ENCODE data around the gene IFIH1. TPM values are rescaled to one million over a fixed set of nuclear protein-coding genes. Genes with fewer than 3 reads are reported as not detected.

The IFIH1 gene
- total RNA-seq, 2 donors from 2014 or later = 8.5 to 11.4 TPM

DNA sequence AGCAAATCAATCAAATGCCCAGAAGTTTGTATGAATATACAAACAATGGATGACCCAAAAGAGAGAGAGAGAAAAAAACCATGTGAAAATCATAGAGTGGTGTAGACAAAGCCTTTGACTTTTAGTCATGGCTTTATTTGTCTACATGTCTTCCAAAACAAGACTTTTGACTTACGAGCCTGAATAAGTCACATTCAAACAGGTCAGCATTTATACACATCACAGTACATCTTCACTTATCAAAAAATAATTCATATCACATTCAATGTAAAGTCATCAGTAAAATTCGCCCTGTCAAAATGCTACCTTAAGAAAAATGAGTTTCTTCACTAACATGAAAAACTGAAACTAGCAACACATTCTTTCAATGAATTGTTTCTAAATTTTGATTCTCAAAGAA, 1.9 kb downstream of the IFIH1 start:
- intact Hi-C loops (cut with DNase I) = no loop called here
- DNase-seq (no peak), ATAC-seq (no peak)

DNA sequence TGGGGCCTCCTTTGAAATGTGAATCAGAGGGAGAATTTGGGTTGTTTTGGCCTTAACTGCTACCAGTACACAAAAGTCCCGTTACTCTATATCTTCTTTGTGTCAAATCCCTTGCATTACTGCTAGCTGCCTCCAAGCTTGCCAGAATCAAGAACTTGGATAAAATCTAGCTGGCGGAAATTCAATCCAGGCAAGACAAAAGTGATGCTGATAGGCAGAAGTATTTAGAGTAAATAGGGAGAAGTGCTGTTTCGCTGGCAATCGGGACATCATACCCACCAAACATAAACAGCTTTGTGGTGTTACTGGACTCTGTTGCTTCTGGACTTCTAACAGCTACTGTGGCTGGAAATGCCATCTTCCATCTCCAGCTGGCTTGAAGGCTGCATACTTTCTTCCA, 2.5 kb downstream of the IFIH1 start:
- ATAC-seq (no peak), DNase-seq (no peak)
- intact Hi-C loops (cut with DNase I) = no loop called here

DNA sequence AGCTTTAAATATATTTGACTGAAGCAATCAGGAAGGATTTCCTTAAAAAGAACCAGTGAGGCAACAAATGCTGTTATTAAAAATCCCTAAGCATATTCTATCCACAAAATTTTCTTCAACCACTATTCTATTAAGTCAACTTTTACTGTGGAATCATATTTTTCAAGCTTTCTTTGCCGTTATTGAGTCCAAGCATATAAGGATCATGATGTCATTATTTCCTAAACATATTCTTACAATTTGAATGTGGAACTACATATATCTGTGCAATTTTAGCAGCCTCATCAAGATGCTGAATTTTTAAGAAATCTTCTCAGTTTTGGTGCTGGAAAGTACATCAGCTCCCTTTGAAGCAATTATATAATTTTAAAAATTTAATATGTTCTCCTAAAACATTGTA, 5.6 kb downstream of the IFIH1 start:
- intact Hi-C loops (cut with DNase I) = no loop called here

GRCh38 chr2:162308747-162309503, 9.6 kb downstream of the IFIH1 start:
- intact Hi-C loops (cut with DNase I) = no loop called here
- ATAC-seq (no peak), DNase-seq (no peak)

More for the DNA sequence above, 5.6 kb downstream of the IFIH1 start:
- no peak for DNase-seq
- no peak for ATAC-seq

DNA sequence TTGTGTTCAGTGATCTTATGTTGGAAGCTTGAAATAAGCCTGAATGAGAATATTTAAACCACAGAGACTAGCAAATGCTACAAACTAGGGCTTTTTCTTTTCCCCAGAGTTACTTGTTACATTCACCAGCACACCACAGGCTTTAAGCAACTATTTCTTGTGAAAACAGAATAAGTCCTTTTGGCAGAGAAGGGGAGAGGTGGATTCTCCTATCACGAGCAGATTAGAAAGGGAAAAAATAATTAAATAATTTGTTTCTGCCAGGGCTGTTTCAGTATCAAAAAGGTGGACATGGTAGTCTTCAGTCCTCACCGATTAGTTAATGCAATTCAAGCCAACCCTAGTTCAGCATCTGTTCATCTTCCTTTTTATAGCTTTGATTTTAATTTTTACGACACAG, 12.6 kb downstream of the IFIH1 start:
- ATAC-seq (no peak), DNase-seq (no peak)
- intact Hi-C loops (cut with DNase I) = no loop called here

- intact Hi-C loops (cut with DNase I) = no loop called here
Measured at GRCh38 chr2:162301877-162302276, 16.6 kb downstream of the IFIH1 start.

DNA sequence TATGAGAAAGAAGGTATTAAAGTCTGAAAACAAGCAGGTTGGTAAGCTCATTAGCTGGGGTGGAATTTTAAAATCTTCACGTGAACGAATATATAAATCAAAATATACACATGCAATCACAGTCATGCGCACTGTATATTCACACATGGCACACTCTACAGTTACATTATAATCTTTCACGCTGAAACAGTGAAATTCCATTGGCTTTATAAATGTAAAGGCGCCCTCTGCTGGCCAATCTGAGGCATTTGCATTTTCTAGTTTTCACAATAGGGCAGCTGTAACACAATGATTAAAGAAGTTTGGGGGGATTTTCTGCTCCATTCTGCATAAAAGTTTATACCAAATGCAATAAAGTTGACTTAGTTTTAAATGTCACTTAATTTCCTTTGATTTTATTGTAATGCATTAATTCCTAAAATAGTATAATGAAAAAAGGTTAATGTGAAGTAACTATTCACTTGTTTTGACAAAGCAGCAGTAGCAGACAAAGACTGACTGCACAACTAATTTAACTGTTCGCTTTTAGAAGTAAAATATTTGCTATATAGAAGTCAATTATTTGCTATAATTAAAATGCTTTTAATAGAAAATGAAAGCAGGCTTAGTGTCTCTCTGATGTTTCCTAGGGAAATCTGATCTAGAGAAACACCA, 17.2 kb downstream of the IFIH1 start:
- intact Hi-C loops (cut with DNase I) = no loop called here
- ATAC-seq (peak; percentile 55 to 63), DNase-seq (peak; percentile 39)

More at GRCh38 chr2:162301877-162302276, 16.6 kb downstream of the IFIH1 start:
- ATAC-seq = no peak
- DNase-seq = no peak

DNA sequence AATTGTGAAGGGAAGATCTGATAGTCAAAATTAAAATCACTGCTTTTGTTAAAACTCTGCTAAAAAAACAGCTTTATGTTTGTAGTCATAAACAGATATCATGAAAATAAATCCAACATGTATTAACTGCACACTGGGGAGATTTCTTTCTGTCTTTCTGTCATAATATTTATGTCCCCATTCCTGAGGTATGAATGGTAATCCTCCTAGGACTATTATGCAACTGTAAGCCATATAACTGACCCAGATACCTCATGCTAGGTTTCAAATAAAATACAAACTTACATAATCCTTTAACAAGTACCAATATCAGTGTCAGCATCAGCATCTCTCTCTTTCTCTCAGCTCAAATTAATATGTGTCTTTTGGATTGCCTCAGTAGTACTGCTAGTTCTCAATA, 18.2 kb downstream of the IFIH1 start:
- intact Hi-C loops (cut with DNase I) = no loop called here
- no peak for ATAC-seq
- no peak for DNase-seq

GRCh38 chr2:162298669-162299335, 19.7 kb downstream of the IFIH1 start:
- ATAC-seq (no peak), DNase-seq (no peak)
- intact Hi-C loops (cut with DNase I) = loop anchor here (1.0 to 10.0 kb wide), 3 partner anchors 77 to 144 kb away; partner anchors contain the start of gene GCG (in 1 of the 2)

- intact Hi-C loops (cut with DNase I) = loop anchor here (1.0 to 10.0 kb wide), 3 partner anchors 76 to 143 kb away; partner anchors contain the start of gene GCG (in 1 of the 2)
- peak; percentile 34 for DNase-seq
- ATAC-seq = peak; percentile 23 to 56
Measured at GRCh38 chr2:162297925-162298552, 20.4 kb downstream of the IFIH1 start.

GRCh38 chr2:162295009-162295408, 23.5 kb downstream of the IFIH1 start:
- DNase-seq (no peak), ATAC-seq (no peak)
- intact Hi-C loops (cut with DNase I) = loop anchor here (5.0 to 10.0 kb wide), 2 partner anchors 73 to 140 kb away; partner anchors contain the start of gene GCG (in 1 of the 2)

GRCh38 chr2:162293122-162293786, 25.2 kb downstream of the IFIH1 start:
- intact Hi-C loops (cut with DNase I) = loop anchor here in 1 of 2 donors (10.0 kb wide), 1 partner anchor 138 kb away; the partner anchor contains the start of gene GCG
- ATAC-seq (peak in 1 of 2 donors; percentile 54), DNase-seq (no peak)

GRCh38 chr2:162291748-162292147, 26.7 kb downstream of the IFIH1 start:
- DNase-seq (no peak), ATAC-seq (no peak)
- intact Hi-C loops (cut with DNase I) = loop anchor here in 1 of 2 donors (10.0 kb wide), 1 partner anchor 137 kb away; the partner anchor contains the start of gene GCG

DNA sequence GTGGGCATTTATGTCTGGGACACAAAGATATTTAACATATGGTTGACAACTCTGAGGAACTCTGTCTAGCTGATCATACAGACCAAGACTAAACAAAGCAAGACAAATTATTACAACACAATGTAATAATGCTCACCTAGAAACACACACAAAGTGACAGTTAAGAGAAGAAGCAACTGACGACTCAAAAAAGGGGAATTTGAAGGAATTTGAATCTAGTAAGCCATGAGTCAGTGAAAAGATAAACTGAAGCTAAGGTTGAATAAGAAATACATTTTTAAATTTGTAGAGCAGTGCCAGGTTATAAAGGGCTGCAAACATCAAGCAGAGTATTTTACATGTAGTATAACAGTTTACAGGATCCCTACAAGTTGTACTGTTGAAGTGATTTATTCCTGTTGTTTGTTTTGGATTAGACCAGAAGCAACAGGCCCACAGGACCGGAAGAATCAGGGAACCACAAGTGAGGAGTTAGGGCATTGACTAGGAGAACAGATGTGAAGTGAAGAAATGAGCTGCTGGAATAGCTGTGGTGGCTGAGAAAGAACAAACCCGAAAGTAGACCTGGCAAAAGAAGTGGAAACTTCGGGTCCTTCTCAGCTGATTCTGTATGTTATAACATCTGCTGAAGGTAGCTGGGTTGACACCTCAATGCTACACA, 35.6 kb downstream of the IFIH1 start:
- DNase-seq (no peak), ATAC-seq (no peak)
- intact Hi-C loops (cut with DNase I) = no loop called here

GRCh38 chr2:162280654-162281053, 37.8 kb downstream of the IFIH1 start:
- ATAC-seq (no peak), DNase-seq (no peak)
- intact Hi-C loops (cut with DNase I) = no loop called here

- intact Hi-C loops (cut with DNase I) = no loop called here
- DNase-seq = no peak
- ATAC-seq = no peak
Measured at GRCh38 chr2:162277381-162277780, 41.1 kb downstream of the IFIH1 start.

- intact Hi-C loops (cut with DNase I) = no loop called here
- no peak for ATAC-seq
- DNase-seq = no peak
Measured at GRCh38 chr2:162267996-162268395, 50.5 kb downstream of the IFIH1 start.

DNA sequence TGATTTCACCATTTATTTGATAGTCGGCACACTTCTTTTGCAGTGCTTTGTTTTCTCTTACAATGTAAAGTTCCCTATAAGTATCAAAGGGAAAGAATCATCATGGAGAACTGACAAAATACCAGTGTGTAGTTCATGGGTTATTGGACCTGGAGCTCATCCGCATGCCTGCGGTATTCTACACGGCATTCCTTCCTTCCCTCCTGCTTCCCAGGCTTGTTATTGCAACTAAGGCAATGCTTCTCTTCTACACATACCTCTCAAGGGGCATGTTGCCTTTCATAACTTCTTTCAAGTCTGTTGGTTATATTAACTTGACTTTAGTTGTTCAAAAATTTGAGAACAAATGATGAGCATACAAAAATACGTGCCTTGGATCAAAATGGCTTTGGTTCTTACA, 51.0 kb downstream of the IFIH1 start:
- no peak for DNase-seq
- intact Hi-C loops (cut with DNase I) = no loop called here
- no peak for ATAC-seq

- no peak for DNase-seq
- intact Hi-C loops (cut with DNase I) = no loop called here
- ATAC-seq = peak; percentile 34 to 68
Measured at GRCh38 chr2:162266460-162266760, 52.1 kb downstream of the IFIH1 start.

All from left cardiac atrium (tissue), 4 donors.